ENCODE results near the gene GAP43. TPM values are rescaled to one million over a fixed set of nuclear protein-coding genes. Genes with fewer than 3 reads are reported as not detected.

The GAP43 gene
- total RNA-seq, 1 experiment from 2014 or later = 31.6 TPM

GRCh38 chr3:115666081-115666480 lies 42.8 kb downstream of the GAP43 start:
- intact Hi-C loops (cut with micrococcal nuclease; ENCODE audit: unreplicated experiment) = no loop called here
- ChIA-PET POLR2A (ENCODE audit: low non-redundant PET) (no interaction called here), CTCF (interaction anchor here (0.6 to 0.7 kb wide), 2 partner anchors 706 to 1921 kb away, joined by 4 read pairs; no protein-coding TSS in a partner anchor)
- H3K4me3 ChIP-seq (ENCODE audit: low read depth, low read length, poor library complexity, severe bottlenecking) = no peak overlapping the region
- no peaks in the 10 kb centered on the region for H3K27me3 ChIP-seq (replicated peaks; ENCODE audit: insufficient read depth, low read depth, low read length, poor library complexity)
- no peaks in the 10 kb centered on the region for H3K9me3 ChIP-seq (ENCODE audit: low read depth, low read length, poor library complexity, severe bottlenecking)
- TF ChIP-seq EZH2 (IDR thresholded peaks at IDR 0.05; ENCODE audit: borderline replicate concordance, low read depth, low read length, poor library complexity, severe bottlenecking) = no peak
- no peak for TF ChIP-seq CTCF (conservative IDR thresholded peaks at IDR 0.05; ENCODE audit: low read depth, low read length)
- H3K27ac ChIP-seq (ENCODE audit: low read depth, low read length, poor library complexity, severe bottlenecking) = no peak overlapping the region
- peaks cover under 1% of the 10 kb centered on the region for H3K4me1 ChIP-seq (ENCODE audit: insufficient read depth, low read length, poor library complexity, severe bottlenecking)
- no peak for DNase-seq (ENCODE audit: low spot score)
- no TSS peak for BruUV-seq (replicated peaks)
- H3K36me3 ChIP-seq (ENCODE audit: insufficient read depth, low read length, poor library complexity, severe bottlenecking) = no peaks in the 10 kb centered on the region

GRCh38 chr3:115666920-115667737 lies 43.8 kb downstream of the GAP43 start:
- no peak overlapping the region for H3K4me3 ChIP-seq (ENCODE audit: low read depth, low read length, poor library complexity, severe bottlenecking)
- H3K4me1 ChIP-seq (ENCODE audit: insufficient read depth, low read length, poor library complexity, severe bottlenecking) = no peaks in the 10 kb centered on the region
- H3K9me3 ChIP-seq (ENCODE audit: low read depth, low read length, poor library complexity, severe bottlenecking) = no peaks in the 10 kb centered on the region
- ChIA-PET POLR2A (ENCODE audit: low non-redundant PET) (no interaction called here), CTCF (no interaction called here)
- no peak overlapping the region for H3K27ac ChIP-seq (ENCODE audit: low read depth, low read length, poor library complexity, severe bottlenecking)
- TF ChIP-seq CTCF (conservative IDR thresholded peaks at IDR 0.05; ENCODE audit: low read depth, low read length) (no peak), EZH2 (IDR thresholded peaks at IDR 0.05; ENCODE audit: borderline replicate concordance, low read depth, low read length, poor library complexity, severe bottlenecking) (no peak)
- no peak for DNase-seq (ENCODE audit: low spot score)
- intact Hi-C loops (cut with micrococcal nuclease; ENCODE audit: unreplicated experiment) = no loop called here
- BruUV-seq (replicated peaks) = no TSS peak
- H3K36me3 ChIP-seq (ENCODE audit: insufficient read depth, low read length, poor library complexity, severe bottlenecking) = no peaks in the 10 kb centered on the region
- no peaks in the 10 kb centered on the region for H3K27me3 ChIP-seq (replicated peaks; ENCODE audit: insufficient read depth, low read depth, low read length, poor library complexity)

- DNase-seq (ENCODE audit: low spot score) = no peak
- intact Hi-C loops (cut with micrococcal nuclease; ENCODE audit: unreplicated experiment) = no loop called here
- no peaks in the 10 kb centered on the region for H3K36me3 ChIP-seq (ENCODE audit: insufficient read depth, low read length, poor library complexity, severe bottlenecking)
- H3K9me3 ChIP-seq (ENCODE audit: low read depth, low read length, poor library complexity, severe bottlenecking) = no peaks in the 10 kb centered on the region
- TF ChIP-seq EZH2 (IDR thresholded peaks at IDR 0.05; ENCODE audit: borderline replicate concordance, low read depth, low read length, poor library complexity, severe bottlenecking) (no peak), CTCF (conservative IDR thresholded peaks at IDR 0.05; ENCODE audit: low read depth, low read length) (no peak)
- H3K27ac ChIP-seq (ENCODE audit: low read depth, low read length, poor library complexity, severe bottlenecking) = no peak overlapping the region
- H3K4me1 ChIP-seq (ENCODE audit: insufficient read depth, low read length, poor library complexity, severe bottlenecking) = no peaks in the 10 kb centered on the region
- H3K27me3 ChIP-seq (replicated peaks; ENCODE audit: insufficient read depth, low read depth, low read length, poor library complexity) = no peaks in the 10 kb centered on the region
- no TSS peak for BruUV-seq (replicated peaks)
- ChIA-PET CTCF (no interaction called here), POLR2A (ENCODE audit: low non-redundant PET) (no interaction called here)
- H3K4me3 ChIP-seq (ENCODE audit: low read depth, low read length, poor library complexity, severe bottlenecking) = no peak overlapping the region
Measured at GRCh38 chr3:115667738-115668065, 44.4 kb downstream of the GAP43 start.

Measured in A673 (cell line).